HepG2 (cell line): ENCODE data around the gene CPOX. TPM values are rescaled to one million over a fixed set of nuclear protein-coding genes. Genes with fewer than 3 reads are reported as not detected.

Experiments
- ATAC-seq: fragments of 200-7000 bp; cut with Tn5 transposase; 3 replicates; pipeline ENCODE4 v1.9.1; 2020; ENCODE audit warnings: mild to moderate bottlenecking, moderate library complexity
- BruUV-seq: library from RNA; stranded (reverse); fragments of 400-500 nt; replicated peaks from 2 replicates; lab custom pipeline; 2021; lab: Mats Ljungman, UMichigan
- CTCF ChIA-PET: fragments of 300-600 bp; formaldehyde crosslinking; extraction: SDS; loops from one replicate; lab custom pipeline; 2021; ENCODE audit warnings: low total read pairs, inconsistent platforms, low intra/inter-chr PET ratio; lab: Yijun Ruan, JAX
- POLR2A ChIA-PET: fragments of 350-600 bp; sonication (Branson Sonifier 250); formaldehyde crosslinking; loops from one replicate; lab custom pipeline; 2020; ENCODE audit warnings: antibody characterized with exemption, inconsistent platforms; lab: Yijun Ruan, JAX
- DNase-seq: peaks from one replicate; pipeline ENCODE4 v3.0.0-alpha.2; 2015; ENCODE audit warnings: low spot score
- FAIRE-seq: peaks from 3 replicates; lab custom pipeline; 2011; peaks lifted over from hg19 to GRCh38; lab: Jason Lieb, UNC
- H2AFZ ChIP-seq: one replicate; pipeline ENCODE4 v1.6.1; 2011; ENCODE audit warnings: low read length, inconsistent platforms
- H3K27ac ChIP-seq: fragments of 300-600 bp; 3 replicates; pipeline ENCODE4 v1.8.0; 2011; ENCODE audit warnings: mixed run types, mild to moderate bottlenecking, mixed read lengths, low read length, inconsistent platforms; ENCODE audit not compliant: insufficient read depth; ENCODE audit errors: extremely low read length
- H3K27me3 ChIP-seq, 2 experiments: fragments of 200-600 bp in 1 of 2; 2 replicates in 1 of 2; 3 replicates in 1 of 2; pipeline versions ENCODE4 v1.6.0 to v1.8.0; 2011; ENCODE audit warnings: low read length in 2 of 2, mild to moderate bottlenecking in 2 of 2, moderate library complexity in 2 of 2, inconsistent platforms in 1 of 2; ENCODE audit not compliant: insufficient read depth in 2 of 2, control insufficient read depth in 1 of 2
- H3K36me3 ChIP-seq, 2 experiments: fragments of 200-600 bp in 1 of 2; replicated peaks in 1 of 2; 2 replicates in 1 of 2; 3 replicates in 1 of 2; pipeline versions ENCODE4 v1.5.1 to v1.8.0; 2011; ENCODE audit warnings: low read length in 2 of 2, inconsistent platforms in 1 of 2; ENCODE audit not compliant: insufficient read depth in 2 of 2, control insufficient read depth in 1 of 2
- H3K4me1 ChIP-seq: 2 replicates; pipeline ENCODE4 v1.5.1; 2012; ENCODE audit warnings: low read length, inconsistent platforms; ENCODE audit not compliant: insufficient read depth
- H3K4me2 ChIP-seq: 2 replicates; pipeline ENCODE4 v1.6.0; 2011; ENCODE audit warnings: low read depth, low read length, inconsistent platforms
- H3K4me3 ChIP-seq, 3 experiments: fragments of 200-600 bp in 1 of 3; sonication (generic), shearing (Covaris generic) in 1 of 3; replicated peaks in 1 of 3; 2 replicates each; pipeline ENCODE4 v1.5.1; 2011 to 2016; ENCODE audit warnings: low read length in 3 of 3, inconsistent platforms in 2 of 3, low read depth in 2 of 3, mild to moderate bottlenecking in 2 of 3, control low read depth in 1 of 3, mixed read lengths in 1 of 3; ENCODE audit not compliant: insufficient read depth in 1 of 3
- H3K79me2 ChIP-seq: one replicate; pipeline ENCODE4 v1.6.1; 2011; ENCODE audit warnings: low read length, inconsistent platforms; ENCODE audit not compliant: insufficient read depth
- H3K9ac ChIP-seq: 2 replicates; pipeline ENCODE4 v1.6.0; 2011; ENCODE audit warnings: mild to moderate bottlenecking, low read depth, low read length, inconsistent platforms; ENCODE audit not compliant: insufficient read depth
- H3K9me3 ChIP-seq: 2 replicates; pipeline ENCODE4 v1.5.1; 2012; ENCODE audit warnings: mild to moderate bottlenecking, low read length
- H4K20me1 ChIP-seq: 2 replicates; pipeline ENCODE4 v1.6.0; 2011; ENCODE audit warnings: inconsistent platforms, mild to moderate bottlenecking, low read length, moderate library complexity; ENCODE audit not compliant: insufficient read depth
- CTCF ChIP-seq: sonication (generic); formaldehyde crosslinking; IDR thresholded peaks from 2 replicates; pipeline ENCODE4 v1.5.0; 2020; ENCODE audit warnings: mild to moderate bottlenecking, missing genetic modification reagents, moderate library complexity
- ELF1 ChIP-seq: sonication (generic); formaldehyde crosslinking; IDR thresholded peaks from 2 replicates; pipeline ENCODE4 v1.4.0; 2020; ENCODE audit warnings: missing genetic modification reagents
- GFI1 ChIP-seq: sonication (generic); formaldehyde crosslinking; IDR thresholded peaks from 2 replicates; pipeline ENCODE4 v1.5.0; 2020; ENCODE audit warnings: missing genetic modification reagents, mild to moderate bottlenecking, borderline replicate concordance
- GRHL1 ChIP-seq: sonication (generic); formaldehyde crosslinking; conservative IDR thresholded peaks from 2 replicates; pipeline ENCODE4 v1.8.0; 2022; ENCODE audit warnings: missing genetic modification reagents
- HNF4G ChIP-seq, 2 experiments: sonication (generic) in 1 of 2; formaldehyde crosslinking in 1 of 2; IDR thresholded peaks; 2 replicates each; pipeline versions ENCODE4 v1.4.0 to v1.6.1; 2011 to 2020; ENCODE audit warnings: borderline replicate concordance in 2 of 2, low read depth in 2 of 2, mild to moderate bottlenecking in 2 of 2, low read length in 1 of 2, missing genetic modification reagents in 1 of 2, moderate library complexity in 1 of 2
- PCBP2 ChIP-seq: fragments of 200-400 bp; formaldehyde crosslinking; optimal IDR thresholded peaks from 2 replicates; pipeline ENCODE3; 2018; ENCODE audit warnings: low read length, low read depth; ENCODE audit not compliant: poor library complexity, severe bottlenecking
- SETDB1 ChIP-seq: sonication (generic); formaldehyde crosslinking; IDR thresholded peaks from 2 replicates; pipeline ENCODE4 v1.5.1; 2020; ENCODE audit warnings: missing genetic modification reagents, mild to moderate bottlenecking, borderline replicate concordance
- SNAPC2 ChIP-seq: sonication (generic); formaldehyde crosslinking; IDR thresholded peaks from 2 replicates; pipeline ENCODE4 v1.8.1; 2022; ENCODE audit warnings: mild to moderate bottlenecking, missing genetic modification reagents
- SNRNP70 ChIP-seq: fragments of 200-400 bp; formaldehyde crosslinking; IDR thresholded peaks from 2 replicates; pipeline ENCODE4 v1.6.1; 2017; ENCODE audit warnings: mild to moderate bottlenecking, low read depth, low read length, moderate library complexity
- STAG1 ChIP-seq: sonication (generic); formaldehyde crosslinking; IDR thresholded peaks from 2 replicates; pipeline ENCODE4 v1.4.0; 2020; ENCODE audit warnings: missing genetic modification reagents
- ZNF382 ChIP-seq: sonication (generic); formaldehyde crosslinking; IDR thresholded peaks from 2 replicates; pipeline ENCODE4 v1.5.0; 2020; ENCODE audit warnings: missing genetic modification reagents, mild to moderate bottlenecking, borderline replicate concordance
- ZNF547 ChIP-seq: sonication (generic); formaldehyde crosslinking; IDR thresholded peaks from 2 replicates; pipeline ENCODE4 v1.5.1; 2020; ENCODE audit warnings: mild to moderate bottlenecking, missing genetic modification reagents
- ZNF7 ChIP-seq: IDR thresholded peaks from 2 replicates; pipeline ENCODE4 v1.6.1; 2016; ENCODE audit warnings: missing biosample characterization, missing genetic modification reagents
- WGBS: methylation state at CpG from one replicate; pipeline ENCODE4 v1.1.6; 2017; ENCODE audit warnings: low lambda C conversion rate; 5-methylcytosine and 5-hydroxymethylcytosine counted together
- in situ Hi-C: cut with HindIII; loops from 2 replicates; pipeline ENCODE4 v1.10.0; 2017; ENCODE audit warnings: low pct_unique_long_range_greater_than_20kb; ENCODE audit not compliant: extremely low pct_ligation_motif_present
- intact Hi-C: fragments of 100-400 bp; cut with micrococcal nuclease; formaldehyde crosslinking; loops from one replicate; pipeline ENCODE4 v1.10.0; 2022; ENCODE audit not compliant: unreplicated experiment
- polyA plus RNA-seq, 8 experiments: library from polyadenylated mRNA; depleted of rRNA in 3 of 8; stranded (reverse) in 7 of 8; unstranded in 1 of 8; fragments of >200 nt; fragmentation: Illumina TruSeq in 4 of 8; extraction: Trizol in 4 of 8; gene quantifications; 2 replicates each; pipeline versions ENCODE4 v1.2.1 to v1.2.3, GENCODE V29; 2011 to 2016; ENCODE audit warnings: low read depth in 4 of 8, missing spikeins in 1 of 8, mixed read lengths in 1 of 8; ENCODE audit not compliant: insufficient read depth in 1 of 8
- total RNA-seq, 5 experiments: library from RNA; depleted of rRNA; stranded (reverse); fragments of >200 nt; fragmentation: Illumina TruSeq; extraction: Trizol; gene quantifications; 2 replicates each; pipeline ENCODE4 v1.2.3, GENCODE V29; 2016; ENCODE audit warnings: low read depth in 1 of 5

CPOX gene
- total and polyA plus RNA-seq, 2 of the 13 experiments (the other 11 are each of a cell fraction or from before 2014, with no cell fraction given), result 34.2 to 37.2 TPM

- POLR2A ChIA-PET, result no interaction called here
- H3K79me2 ChIP-seq, result no peaks in the 10 kb centered on the region
- intact Hi-C loops (loop anchor here (2.0 kb wide), 1 partner anchor 212 kb away; no protein-coding TSS in a partner anchor), in situ Hi-C loops (loop anchor here (10.0 to 25.0 kb wide), 2 partner anchors 48 to 536 kb away; partner anchors contain the start of genes CLDND1 and GABRR3)
- H3K4me3 ChIP-seq, result no peak overlapping the region
- peaks cover 25% of the 10 kb centered on the region for H3K4me1 ChIP-seq
- FAIRE-seq, result no peak
- BruUV-seq, result no TSS peak
- 48% methylated on average over 2 of the region's 2 CpGs for WGBS
- no peak for DNase-seq
- TF ChIP-seq SNAPC2 (CRISPR knock-in tag) (no peak), ZNF7 (no peak), ELF1 (CRISPR knock-in tag) (no peak), PCBP2 (no peak), SETDB1 (no peak), ZNF547 (CRISPR knock-in tag) (no peak), ZNF382 (no peak), GFI1 (no peak), CTCF (0 out of 2 replicates have a peak, but pooled peaks have one; percentile 12), SNRNP70 (no peak), STAG1 (peak; percentile 30), GRHL1 (CRISPR knock-in tag) (no peak), HNF4G (IDR thresholded peaks at IDR 0.05; ENCODE audit: borderline replicate concordance, low read depth, low read length) (no peak), HNF4G (CRISPR knock-in tag; IDR thresholded peaks at IDR 0.05; ENCODE audit: borderline replicate concordance, low read depth) (no peak)
- no peaks in the 10 kb centered on the region for H4K20me1 ChIP-seq
- no peak overlapping the region for H3K27ac ChIP-seq
- no peak for ATAC-seq
- H3K9ac ChIP-seq, result no peak overlapping the region
- H3K27me3 ChIP-seq, result no peaks in the 10 kb centered on the region
- no peak overlapping the region for H3K4me2 ChIP-seq
- no peak overlapping the region for H2AFZ ChIP-seq
- peaks cover 0 to 3% of the 10 kb centered on the region in 2 experiments; a peak in 3 of 5 replicates for H3K36me3 ChIP-seq
- H3K9me3 ChIP-seq, result no peaks in the 10 kb centered on the region
- CTCF ChIA-PET, result no interaction called here
Measured at GRCh38 chr3:98573181-98573728, 20.2 kb downstream of the CPOX start.
